HFF-Myc (cell line): ENCODE data around the gene POP5.

ENCODE experiments used
- DNase-seq: peaks from one replicate; pipeline ENCODE4 v3.0.0-alpha.2; 2011; ENCODE audit warnings: low read depth; ENCODE audit errors: extremely low read depth
- H3K4me3 ChIP-seq: replicated peaks from 2 replicates; pipeline ENCODE4 v1.5.1; 2011; ENCODE audit warnings: low read depth, mild to moderate bottlenecking, control low read depth, low read length
- TF ChIP-seq, protein P1 (sequence below): IDR thresholded peaks from 2 replicates; pipeline ENCODE4 v1.5.1; 2012; ENCODE audit warnings: mild to moderate bottlenecking, low read depth, low read length, control low read depth; ENCODE audit errors: missing control alignments

Gene POP5, protein sequence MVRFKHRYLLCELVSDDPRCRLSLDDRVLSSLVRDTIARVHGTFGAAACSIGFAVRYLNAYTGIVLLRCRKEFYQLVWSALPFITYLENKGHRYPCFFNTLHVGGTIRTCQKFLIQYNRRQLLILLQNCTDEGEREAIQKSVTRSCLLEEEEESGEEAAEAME

DNA sequence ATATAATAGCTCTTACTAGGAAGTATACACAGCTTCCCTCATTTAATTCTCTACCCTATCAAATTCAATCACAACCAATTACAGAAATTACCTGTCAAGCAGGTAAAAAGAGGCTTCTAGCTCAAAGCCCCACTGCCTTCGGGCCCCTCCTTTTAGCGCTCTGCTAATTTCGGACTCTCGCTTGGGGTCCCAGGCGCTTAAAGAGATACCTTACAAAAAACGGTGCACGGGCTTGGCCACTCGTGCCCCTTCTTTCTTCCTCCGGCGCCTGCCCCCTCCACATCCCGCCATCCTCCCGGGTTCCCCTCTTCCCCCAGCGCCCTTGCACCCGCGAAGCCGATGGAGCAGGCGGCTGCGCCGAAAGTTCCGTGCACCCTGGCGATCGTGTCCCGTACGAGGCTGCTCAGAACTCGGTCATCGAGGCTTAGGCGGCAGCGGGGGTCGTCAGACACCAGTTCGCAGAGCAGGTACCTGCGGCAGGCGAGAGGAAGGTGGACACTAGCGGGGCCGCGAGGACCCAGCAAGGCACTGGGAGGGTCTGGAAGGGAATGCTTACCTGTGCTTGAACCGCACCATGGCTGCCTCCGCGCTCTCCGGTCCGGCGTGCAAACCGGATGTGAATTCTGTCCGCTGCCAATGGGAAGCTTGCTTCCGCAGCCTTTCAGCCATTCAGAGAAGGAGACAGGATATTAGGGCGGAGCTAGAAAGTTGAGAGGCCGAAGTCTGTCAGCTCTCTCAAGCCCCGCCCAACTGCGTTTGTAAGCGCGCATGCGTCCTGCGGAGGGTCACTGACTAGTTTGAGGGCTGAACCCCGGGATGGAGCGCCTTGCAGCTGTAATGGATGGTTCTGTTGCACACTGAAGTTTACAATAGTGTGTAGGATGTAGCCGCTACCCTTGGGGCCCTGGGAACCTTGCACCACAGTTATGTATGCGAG, at the start of gene POP5:
Gene POP5 (minus strand): TSS at position 616 of the 937 bp plus-strand sequence. CDS start 40 bp downstream, at position 576.
- TF ChIP-seq, protein P1, sequence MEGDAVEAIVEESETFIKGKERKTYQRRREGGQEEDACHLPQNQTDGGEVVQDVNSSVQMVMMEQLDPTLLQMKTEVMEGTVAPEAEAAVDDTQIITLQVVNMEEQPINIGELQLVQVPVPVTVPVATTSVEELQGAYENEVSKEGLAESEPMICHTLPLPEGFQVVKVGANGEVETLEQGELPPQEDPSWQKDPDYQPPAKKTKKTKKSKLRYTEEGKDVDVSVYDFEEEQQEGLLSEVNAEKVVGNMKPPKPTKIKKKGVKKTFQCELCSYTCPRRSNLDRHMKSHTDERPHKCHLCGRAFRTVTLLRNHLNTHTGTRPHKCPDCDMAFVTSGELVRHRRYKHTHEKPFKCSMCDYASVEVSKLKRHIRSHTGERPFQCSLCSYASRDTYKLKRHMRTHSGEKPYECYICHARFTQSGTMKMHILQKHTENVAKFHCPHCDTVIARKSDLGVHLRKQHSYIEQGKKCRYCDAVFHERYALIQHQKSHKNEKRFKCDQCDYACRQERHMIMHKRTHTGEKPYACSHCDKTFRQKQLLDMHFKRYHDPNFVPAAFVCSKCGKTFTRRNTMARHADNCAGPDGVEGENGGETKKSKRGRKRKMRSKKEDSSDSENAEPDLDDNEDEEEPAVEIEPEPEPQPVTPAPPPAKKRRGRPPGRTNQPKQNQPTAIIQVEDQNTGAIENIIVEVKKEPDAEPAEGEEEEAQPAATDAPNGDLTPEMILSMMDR: no peak
- H3K4me3 ChIP-seq: peak within 1 kb of the TSS; percentile 76
- DNase-seq: peak; percentile 96

- no peak for DNase-seq
- TF ChIP-seq, protein P1: no peak
- no peak overlapping the region for H3K4me3 ChIP-seq
Observed at GRCh38 chr12:120630104-120630892, 49.1 kb upstream of the POP5 start.

DNA sequence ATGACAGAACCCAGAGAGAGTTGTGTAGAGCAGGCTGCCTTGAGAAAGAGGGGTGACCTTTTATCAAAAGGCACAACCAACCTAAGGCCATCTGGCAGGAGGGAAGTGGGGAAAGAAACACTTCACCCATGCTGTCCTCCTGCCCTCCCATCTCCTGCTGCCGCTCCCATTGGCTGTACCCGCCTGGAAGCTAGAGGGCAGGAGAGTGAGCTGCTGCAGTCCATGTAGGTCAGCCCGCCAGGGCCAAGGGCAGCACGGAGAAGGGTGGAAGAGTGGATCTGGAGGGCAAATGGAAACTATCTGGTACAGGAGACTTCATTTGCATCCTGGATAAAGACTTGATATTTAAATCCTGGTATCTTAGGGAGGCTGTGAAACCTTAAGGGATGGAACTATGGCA, 47.7 kb upstream of the POP5 start:
- DNase-seq: no peak
- TF ChIP-seq, protein P1: peak; percentile 15
- H3K4me3 ChIP-seq: no peak overlapping the region

DNA sequence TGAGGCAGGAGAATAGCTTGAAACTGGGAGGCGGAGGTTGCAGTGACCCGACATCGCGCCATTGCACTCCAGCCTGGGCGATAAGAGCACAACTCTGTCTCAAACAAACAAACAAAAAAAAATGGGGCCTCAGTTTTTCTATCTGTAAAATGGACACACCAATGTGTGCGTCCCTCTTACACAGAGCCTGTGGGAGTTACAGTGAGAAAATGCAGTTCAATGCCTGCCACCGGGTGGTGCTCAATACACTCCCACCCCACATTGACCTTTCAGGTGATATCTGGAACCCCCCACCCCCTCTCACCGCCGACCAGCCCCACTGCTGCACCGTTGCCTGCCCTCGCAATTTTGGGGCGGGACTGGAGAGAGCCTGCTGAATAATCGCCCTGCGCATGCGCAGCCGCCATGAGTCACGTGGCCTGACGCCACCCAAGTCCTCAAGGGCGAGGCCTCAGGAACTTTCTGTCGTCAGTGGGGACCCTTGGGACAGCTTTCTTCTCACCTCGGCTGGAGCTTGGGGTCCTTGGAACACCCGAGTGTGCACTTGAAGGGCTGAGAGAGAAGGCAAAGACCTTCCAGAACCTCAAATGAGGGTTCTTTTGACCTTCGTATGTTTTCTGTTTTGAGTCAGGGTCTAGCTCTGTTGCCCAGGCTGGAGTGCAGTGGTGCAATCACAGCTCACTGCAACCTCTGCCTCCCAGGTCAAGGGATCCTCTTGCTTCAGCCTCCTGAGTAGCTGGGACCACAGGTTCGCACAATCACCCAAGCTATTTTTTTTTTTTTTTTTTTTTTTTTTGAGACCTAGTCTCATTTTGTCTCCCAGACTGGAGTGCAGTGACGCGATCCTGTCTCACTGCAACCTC, 44.6 kb upstream of the POP5 start:
- no peak overlapping the region for H3K4me3 ChIP-seq
- TF ChIP-seq, protein P1: peak; percentile 11
- no peak for DNase-seq

- H3K4me3 ChIP-seq: no peak overlapping the region
- TF ChIP-seq, protein P1: no peak
- no peak for DNase-seq
Observed at GRCh38 chr12:120620624-120621023, 39.4 kb upstream of the POP5 start.
